ENCODE data around the gene AKT3. TPM values are rescaled to one million over a fixed set of nuclear protein-coding genes. Genes with fewer than 3 reads are reported as not detected.
"Not testable (repeated sequence)": the region's sequence is repeated elsewhere in the genome, so short reads cannot be mapped to it uniquely, and the experiment has no call there.

AKT3 gene
- total RNA-seq, 1 donor from 2014 or later, result 20.6 TPM

- peaks cover 16% of the 10 kb centered on the region for H3K9me3 ChIP-seq (replicated peaks)
- no peaks in the 10 kb centered on the region for H3K4me1 ChIP-seq
- H3K4me3 ChIP-seq, result no peak overlapping the region
- DNase-seq, result no peak
- H3K36me3 ChIP-seq, result peaks cover 14% of the 10 kb centered on the region
- TF ChIP-seq CTCF (IDR thresholded peaks at IDR 0.05; ENCODE audit: borderline replicate concordance), result no peak
- no peaks in the 10 kb centered on the region for H3K27me3 ChIP-seq (ENCODE audit: low read depth)
- H3K27ac ChIP-seq (replicated peaks), result no peak overlapping the region
- intact Hi-C loops (cut with micrococcal nuclease), result no loop called here
Observed at GRCh38 chr1:243597383-243597782, 252.7 kb downstream of the AKT3 start.

GRCh38 chr1:243596431-243597062 is 253.5 kb downstream of the AKT3 start:
- no peak overlapping the region for H3K4me3 ChIP-seq
- H3K27ac ChIP-seq (replicated peaks), result no peak overlapping the region
- intact Hi-C loops (cut with micrococcal nuclease), result no loop called here
- TF ChIP-seq CTCF (IDR thresholded peaks at IDR 0.05; ENCODE audit: borderline replicate concordance), result no peak
- H3K36me3 ChIP-seq, result peaks cover 11% of the 10 kb centered on the region
- no peak for DNase-seq
- H3K4me1 ChIP-seq, result no peaks in the 10 kb centered on the region
- no peaks in the 10 kb centered on the region for H3K27me3 ChIP-seq (ENCODE audit: low read depth)
- peaks cover 15% of the 10 kb centered on the region for H3K9me3 ChIP-seq (replicated peaks)

GRCh38 chr1:243595527-243596210 is 254.4 kb downstream of the AKT3 start:
- Histone ChIP-seq H3K4me1 (no peaks in the 10 kb centered on the region), H3K27me3 (ENCODE audit: low read depth) (no peaks in the 10 kb centered on the region), H3K9me3 (replicated peaks) (peaks cover 16% of the 10 kb centered on the region), H3K27ac (replicated peaks) (no peak overlapping the region), H3K4me3 (no peak overlapping the region), H3K36me3 (peaks cover 8% of the 10 kb centered on the region)
- no peak for DNase-seq
- no peak for TF ChIP-seq CTCF (IDR thresholded peaks at IDR 0.05; ENCODE audit: borderline replicate concordance)
- intact Hi-C loops (cut with micrococcal nuclease), result no loop called here

GRCh38 chr1:243594455-243594854 is 255.6 kb downstream of the AKT3 start:
- Histone ChIP-seq H3K4me3 (no peak overlapping the region), H3K9me3 (replicated peaks) (peaks cover 28% of the 10 kb centered on the region), H3K27ac (replicated peaks) (no peak overlapping the region), H3K4me1 (no peaks in the 10 kb centered on the region), H3K36me3 (peaks cover 13% of the 10 kb centered on the region), H3K27me3 (ENCODE audit: low read depth) (no peaks in the 10 kb centered on the region)
- no peak for TF ChIP-seq CTCF (IDR thresholded peaks at IDR 0.05; ENCODE audit: borderline replicate concordance)
- intact Hi-C loops (cut with micrococcal nuclease), result no loop called here
- no peak for DNase-seq

- H3K4me3 ChIP-seq; H3K27ac ChIP-seq (replicated peaks); DNase-seq; intact Hi-C loops (cut with micrococcal nuclease); H3K27me3 ChIP-seq (ENCODE audit: low read depth); H3K4me1 ChIP-seq: not testable (repeated sequence)
- H3K9me3 ChIP-seq (replicated peaks), result peaks cover 65% of the 10 kb centered on the region
- peaks cover 20% of the 10 kb centered on the region for H3K36me3 ChIP-seq
Observed at GRCh38 chr1:243589286-243589685, 260.8 kb downstream of the AKT3 start.
